DND-41 (cell line): ENCODE results near the gene STARD13.

Experiments
- ATAC-seq: fragments of 200-7000 bp; cut with Tn5 transposase; 3 replicates; pipeline ENCODE4 v1.9.1; 2021; ENCODE audit warnings: low read depth; ENCODE audit not compliant: insufficient read depth
- DNase-seq: peaks from one replicate; pipeline ENCODE4 v3.0.0-alpha.2; 2020
- H2AFZ ChIP-seq: 2 replicates; pipeline ENCODE4 v1.6.0; 2012; ENCODE audit warnings: low read depth, low read length
- H3K27ac ChIP-seq: 2 replicates; pipeline ENCODE4 v1.5.1; 2012; ENCODE audit warnings: low read length, inconsistent platforms
- H3K27me3 ChIP-seq: fragments of 200-600 bp; sonication (generic); 2 replicates; pipeline ENCODE4 v1.6.0; 2012; ENCODE audit warnings: low read length, mild to moderate bottlenecking, inconsistent platforms; ENCODE audit not compliant: insufficient read depth, poor library complexity
- H3K36me3 ChIP-seq: 2 replicates; pipeline ENCODE4 v1.5.1; 2012; ENCODE audit warnings: low read length, inconsistent platforms; ENCODE audit not compliant: insufficient read depth
- H3K4me1 ChIP-seq: 2 replicates; pipeline ENCODE4 v1.5.1; 2012; ENCODE audit warnings: mild to moderate bottlenecking, low read length; ENCODE audit not compliant: insufficient read depth
- H3K4me2 ChIP-seq: 2 replicates; pipeline ENCODE4 v1.6.0; 2012; ENCODE audit warnings: mild to moderate bottlenecking, moderate library complexity, low read length, inconsistent platforms; ENCODE audit not compliant: insufficient read depth
- H3K4me3 ChIP-seq, 2 experiments: fragments of 200-600 bp in 1 of 2; shearing (Covaris generic) in 1 of 2; 2 replicates each; pipeline ENCODE4 v1.5.1; 2012 to 2016; ENCODE audit warnings: inconsistent platforms in 2 of 2, low read length in 2 of 2, mild to moderate bottlenecking in 2 of 2, low read depth in 1 of 2, moderate library complexity in 1 of 2
- H3K79me2 ChIP-seq: 2 replicates; pipeline ENCODE4 v1.6.0; 2012; ENCODE audit warnings: low read length, inconsistent platforms; ENCODE audit not compliant: insufficient read depth
- H3K9ac ChIP-seq: 2 replicates; pipeline ENCODE4 v1.6.0; 2012; ENCODE audit warnings: low read depth, mild to moderate bottlenecking, inconsistent platforms, low read length, moderate library complexity
- H3K9me3 ChIP-seq: 2 replicates; pipeline ENCODE4 v1.5.1; 2012; ENCODE audit warnings: low read length, moderate library complexity, mild to moderate bottlenecking, inconsistent platforms; ENCODE audit not compliant: insufficient read depth, severe bottlenecking
- H4K20me1 ChIP-seq: 2 replicates; pipeline ENCODE4 v1.6.0; 2012; ENCODE audit warnings: low read length; ENCODE audit not compliant: insufficient read depth
- EZH2 ChIP-seq: IDR thresholded peaks from 3 replicates; pipeline ENCODE4 v1.6.1; 2012; ENCODE audit warnings: borderline replicate concordance, low read depth, mild to moderate bottlenecking, moderate library complexity, low read length, inconsistent platforms; ENCODE audit not compliant: severe bottlenecking
- TF ChIP-seq, protein P1 (sequence below): IDR thresholded peaks from 2 replicates; pipeline ENCODE4 v1.5.1; 2012; ENCODE audit warnings: borderline replicate concordance, low read length, moderate library complexity, mild to moderate bottlenecking; ENCODE audit not compliant: poor library complexity, severe bottlenecking; ENCODE audit errors: extremely low read depth

Gene STARD13

DNA sequence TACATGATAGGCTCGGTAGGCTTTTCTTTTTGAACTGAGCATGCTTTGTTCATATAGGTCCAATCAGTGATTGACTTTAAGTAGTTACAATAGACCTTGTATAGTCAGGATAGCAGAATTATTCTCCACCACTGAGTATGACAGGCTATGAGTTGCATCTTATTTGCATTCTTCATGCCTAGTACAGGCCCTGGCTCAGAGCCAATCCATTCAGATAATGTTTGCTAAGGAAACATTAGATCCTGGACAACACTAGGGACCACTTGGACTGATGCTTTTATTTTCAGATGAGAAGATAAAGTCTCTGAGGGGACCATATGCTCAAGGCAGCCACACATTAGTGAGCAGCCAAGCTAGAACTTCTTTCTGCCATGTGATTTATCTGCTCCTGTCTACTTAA lies 135.4 kb downstream of the STARD13 start:
- Histone ChIP-seq H3K4me2 (no peak overlapping the region), H3K27me3 (no peaks in the 10 kb centered on the region), H3K9me3 (no peaks in the 10 kb centered on the region), H2AFZ (no peak overlapping the region), H3K27ac (no peak overlapping the region), H4K20me1 (no peaks in the 10 kb centered on the region), H3K79me2 (no peaks in the 10 kb centered on the region), H3K4me3 (no peak overlapping the region), H3K36me3 (no peaks in the 10 kb centered on the region), H3K9ac (no peak overlapping the region), H3K4me1 (no peaks in the 10 kb centered on the region)
- DNase-seq (no peak), ATAC-seq (no peak)
- no peak for TF ChIP-seq EZH2
- TF ChIP-seq, protein P1, sequence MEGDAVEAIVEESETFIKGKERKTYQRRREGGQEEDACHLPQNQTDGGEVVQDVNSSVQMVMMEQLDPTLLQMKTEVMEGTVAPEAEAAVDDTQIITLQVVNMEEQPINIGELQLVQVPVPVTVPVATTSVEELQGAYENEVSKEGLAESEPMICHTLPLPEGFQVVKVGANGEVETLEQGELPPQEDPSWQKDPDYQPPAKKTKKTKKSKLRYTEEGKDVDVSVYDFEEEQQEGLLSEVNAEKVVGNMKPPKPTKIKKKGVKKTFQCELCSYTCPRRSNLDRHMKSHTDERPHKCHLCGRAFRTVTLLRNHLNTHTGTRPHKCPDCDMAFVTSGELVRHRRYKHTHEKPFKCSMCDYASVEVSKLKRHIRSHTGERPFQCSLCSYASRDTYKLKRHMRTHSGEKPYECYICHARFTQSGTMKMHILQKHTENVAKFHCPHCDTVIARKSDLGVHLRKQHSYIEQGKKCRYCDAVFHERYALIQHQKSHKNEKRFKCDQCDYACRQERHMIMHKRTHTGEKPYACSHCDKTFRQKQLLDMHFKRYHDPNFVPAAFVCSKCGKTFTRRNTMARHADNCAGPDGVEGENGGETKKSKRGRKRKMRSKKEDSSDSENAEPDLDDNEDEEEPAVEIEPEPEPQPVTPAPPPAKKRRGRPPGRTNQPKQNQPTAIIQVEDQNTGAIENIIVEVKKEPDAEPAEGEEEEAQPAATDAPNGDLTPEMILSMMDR = no peak

DNA sequence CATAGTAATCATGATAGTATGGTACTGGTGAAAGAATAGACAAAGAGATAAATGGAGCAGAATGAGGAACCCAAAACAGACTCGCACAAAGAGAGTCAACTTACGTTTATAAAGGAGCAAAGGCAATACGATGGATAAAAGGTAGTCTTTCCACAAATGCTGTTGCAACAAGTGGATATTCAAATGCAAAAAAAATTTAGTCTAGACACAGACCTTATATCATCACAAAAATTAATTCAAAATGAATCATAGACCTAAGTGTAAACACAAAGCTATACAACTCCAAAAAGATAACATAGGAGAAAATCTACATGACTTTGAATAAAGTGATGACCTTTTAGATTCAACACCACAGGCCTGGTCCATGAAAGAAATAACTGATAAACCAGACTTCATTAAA lies 137.7 kb downstream of the STARD13 start:
- Histone ChIP-seq H3K4me3 (no peak overlapping the region), H3K4me2 (no peak overlapping the region)

DNA sequence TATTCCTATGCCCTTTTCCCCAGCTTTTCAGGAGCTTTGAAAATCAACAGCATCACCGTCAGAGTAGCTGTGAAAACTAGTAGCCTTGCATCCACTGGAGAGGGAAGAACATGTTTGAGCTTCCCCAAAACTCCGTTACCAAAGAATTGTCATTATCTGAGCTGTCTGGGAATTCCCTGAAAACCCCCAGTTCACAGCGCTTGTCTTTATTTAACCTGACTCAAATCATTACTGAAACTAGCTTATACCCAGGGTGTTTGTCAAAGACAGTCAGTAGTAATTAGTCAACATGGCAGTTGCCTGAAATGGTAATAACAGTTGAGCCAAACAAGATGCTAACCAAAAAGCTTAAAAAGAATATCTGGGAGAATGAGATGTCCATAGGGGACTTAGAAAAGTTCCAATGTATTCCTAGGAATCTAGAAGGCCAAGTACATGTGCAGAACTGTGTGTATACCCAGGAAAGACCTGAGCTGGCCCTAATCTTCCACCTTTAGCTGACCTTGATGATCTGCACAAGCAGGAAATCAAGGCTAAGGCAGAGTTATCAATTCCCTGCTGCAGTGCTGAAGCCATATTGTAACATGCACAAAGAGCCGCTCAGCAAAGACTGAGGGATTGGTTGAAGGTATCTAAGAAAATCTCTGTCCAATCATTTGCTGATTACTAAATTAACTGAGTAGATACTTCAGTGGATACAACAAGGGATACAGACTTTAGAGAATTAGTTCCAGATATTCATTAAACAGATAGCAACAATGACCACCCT lies 138.5 kb downstream of the STARD13 start:
- Histone ChIP-seq H3K9me3 (no peaks in the 10 kb centered on the region), H3K4me2 (no peak overlapping the region), H3K36me3 (no peaks in the 10 kb centered on the region), H3K27me3 (no peaks in the 10 kb centered on the region), H3K79me2 (no peaks in the 10 kb centered on the region), H3K4me1 (no peaks in the 10 kb centered on the region), H2AFZ (no peak overlapping the region), H3K9ac (no peak overlapping the region), H3K4me3 (no peak overlapping the region), H3K27ac (no peak overlapping the region), H4K20me1 (no peaks in the 10 kb centered on the region)
- DNase-seq = no peak
- no peak for ATAC-seq
- TF ChIP-seq EZH2 = no peak
- TF ChIP-seq, protein P1 = no peak

More for the DNA sequence above, 137.7 kb downstream of the STARD13 start:
- H3K79me2 ChIP-seq = no peaks in the 10 kb centered on the region
- H3K36me3 ChIP-seq = no peaks in the 10 kb centered on the region
- H2AFZ ChIP-seq = no peak overlapping the region
- H3K4me1 ChIP-seq = no peaks in the 10 kb centered on the region
- TF ChIP-seq, protein P1 = no peak
- TF ChIP-seq EZH2 = no peak
- no peak overlapping the region for H3K9ac ChIP-seq
- no peaks in the 10 kb centered on the region for H4K20me1 ChIP-seq
- H3K27me3 ChIP-seq = no peaks in the 10 kb centered on the region
- ATAC-seq (no peak), DNase-seq (no peak)
- H3K27ac ChIP-seq = no peak overlapping the region
- no peaks in the 10 kb centered on the region for H3K9me3 ChIP-seq

DNA sequence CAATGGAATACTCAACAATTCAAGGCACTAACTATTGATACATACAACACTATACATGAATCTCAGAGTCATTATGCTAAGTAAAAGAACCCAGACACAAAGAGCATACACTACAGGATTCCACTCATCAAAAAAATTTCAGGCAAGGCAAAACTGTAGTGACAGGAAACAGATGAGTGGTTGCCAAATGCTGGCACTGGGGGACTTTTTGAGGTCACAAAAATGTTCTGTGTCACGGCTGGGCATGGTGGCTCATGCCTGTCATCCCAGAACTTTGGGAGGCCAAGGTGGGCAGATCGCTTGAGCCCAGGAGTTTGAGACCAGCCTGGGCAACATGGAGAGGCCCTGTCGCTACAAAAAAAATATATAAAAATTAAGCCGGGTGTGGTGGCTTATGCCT lies 139.9 kb downstream of the STARD13 start:
- H3K4me2 ChIP-seq = no peak overlapping the region
- no peak overlapping the region for H3K27ac ChIP-seq
- H3K4me1 ChIP-seq = no peaks in the 10 kb centered on the region
- no peak overlapping the region for H3K9ac ChIP-seq
- no peaks in the 10 kb centered on the region for H3K36me3 ChIP-seq
- ATAC-seq (no peak), DNase-seq (no peak)
- no peaks in the 10 kb centered on the region for H3K79me2 ChIP-seq
- H3K9me3 ChIP-seq = no peaks in the 10 kb centered on the region
- H3K27me3 ChIP-seq = no peaks in the 10 kb centered on the region
- TF ChIP-seq, protein P1 = no peak
- TF ChIP-seq EZH2 = no peak
- H3K4me3 ChIP-seq = no peak overlapping the region
- no peaks in the 10 kb centered on the region for H4K20me1 ChIP-seq
- no peak overlapping the region for H2AFZ ChIP-seq
